ENCODE measurements around the gene CD48.
"Not testable (repeated sequence)": the region's sequence is repeated elsewhere in the genome, so short reads cannot be mapped to it uniquely, and the experiment has no call there.

The CD48 gene

DNA sequence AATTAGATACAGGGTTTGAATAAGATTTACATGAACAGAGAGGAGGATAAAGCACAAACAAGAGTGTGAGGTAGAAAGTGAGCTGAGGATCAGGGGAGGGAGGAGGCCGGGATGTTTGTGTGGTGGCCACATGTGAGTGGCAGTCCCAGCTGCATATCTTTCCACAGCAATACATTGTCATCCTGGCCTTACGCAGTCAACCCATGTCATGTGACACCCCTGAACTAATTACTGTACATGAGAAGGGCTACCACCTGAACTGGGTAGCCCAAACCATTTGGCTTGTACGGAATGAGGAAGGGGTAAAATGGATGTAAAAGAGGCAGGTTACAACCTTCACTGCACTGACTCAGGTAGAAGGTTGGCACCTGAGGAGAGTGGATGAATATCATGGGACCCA, 31.6 kb upstream of the CD48 start:
- peak overlapping the region in 7 of 21 experiments; percentile 13 to 88 (median 38) for H3K27ac ChIP-seq
- H3K4me3 ChIP-seq = no peak overlapping the region

GRCh38 chr1:160742428-160743127, 31.0 kb upstream of the CD48 start:
- Histone ChIP-seq H3K4me3 (no peak overlapping the region), H3K27ac (peak overlapping the region in 7 of 21 experiments; percentile 38 to 88 (median 43))

- peak overlapping the region in 1 of 7 experiments; percentile 4 for H3K4me3 ChIP-seq
- H3K27ac ChIP-seq = peak overlapping the region in 7 of 21 experiments; percentile 4 to 88 (median 43)
Observed at GRCh38 chr1:160741612-160742348, 30.2 kb upstream of the CD48 start.

DNA sequence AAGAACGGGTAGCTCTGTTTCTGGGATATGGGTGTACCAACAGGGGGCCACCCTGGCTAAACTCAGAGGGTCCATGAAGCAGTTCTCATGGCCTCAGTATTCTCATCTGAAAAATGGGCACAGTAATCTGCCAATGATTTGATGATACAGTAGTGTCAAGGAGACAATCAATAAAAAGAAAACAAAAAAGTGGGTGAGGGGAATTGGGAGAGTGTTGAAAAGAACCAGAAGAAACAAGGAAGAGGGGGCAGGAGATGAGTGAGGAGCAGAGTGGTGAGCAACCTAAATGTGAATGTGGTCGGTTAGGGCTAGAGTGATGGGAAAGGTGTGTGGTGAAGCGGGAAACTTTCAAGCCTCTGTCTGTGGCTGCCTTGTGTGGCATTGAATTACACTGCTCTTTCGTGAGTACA, 29.5 kb upstream of the CD48 start:
- H3K4me3 ChIP-seq = peak overlapping the region in 1 of 7 experiments; percentile 4
- peak overlapping the region in 6 of 21 experiments; percentile 13 to 88 (median 46) for H3K27ac ChIP-seq

DNA sequence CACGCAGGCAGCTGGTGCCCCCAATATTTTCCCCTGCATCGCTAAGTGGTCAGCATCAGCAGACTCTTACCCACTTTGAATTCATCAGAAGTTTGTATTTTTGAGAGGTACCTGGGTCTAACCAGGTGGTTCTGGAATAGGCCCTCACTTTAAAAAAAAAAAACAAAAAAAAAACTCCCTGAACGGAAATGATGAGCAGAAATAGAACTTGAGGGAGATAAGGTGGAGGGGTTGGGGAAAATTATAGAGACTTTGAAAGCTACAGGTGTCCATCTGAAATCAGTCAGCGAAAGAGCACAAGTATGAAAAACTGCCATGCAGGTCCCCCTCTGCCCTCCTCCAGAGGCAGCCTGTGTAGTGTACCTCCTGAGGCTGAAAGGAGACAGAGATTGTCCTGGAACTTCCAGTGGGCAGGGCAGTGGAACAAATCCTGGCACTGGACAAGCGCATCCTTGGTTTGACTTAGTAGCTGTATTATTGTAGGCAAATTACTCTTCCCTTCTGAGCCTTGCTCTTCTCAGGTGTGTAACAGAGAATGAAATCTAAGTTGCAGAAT, 28.6 kb upstream of the CD48 start:
- Histone ChIP-seq H3K4me3 (peak overlapping the region in 3 of 7 experiments; percentile 10 to 19 (median 17)), H3K27ac (peak overlapping the region in 7 of 21 experiments; percentile 43 to 88 (median 48))

GRCh38 chr1:160739098-160739511, 27.5 kb upstream of the CD48 start, which contains the start of gene SLAMF7:
TSS of gene SLAMF7 (plus strand) at chr1:160739247. CDS start at chr1:160739302, 55 bp downstream.
- Histone ChIP-seq H3K4me3 (peak within 1 kb of the TSS in 4 of 7 experiments; percentile 10 to 19 (median 15)), H3K27ac (peak within 1 kb of the TSS in 7 of 21 experiments; percentile 43 to 88 (median 48))

- Histone ChIP-seq H3K27ac (peak overlapping the region in 1 of 21 experiments; percentile 88), H3K4me3 (no peak overlapping the region)
Observed at GRCh38 chr1:160738271-160738670, 26.6 kb upstream of the CD48 start.

DNA sequence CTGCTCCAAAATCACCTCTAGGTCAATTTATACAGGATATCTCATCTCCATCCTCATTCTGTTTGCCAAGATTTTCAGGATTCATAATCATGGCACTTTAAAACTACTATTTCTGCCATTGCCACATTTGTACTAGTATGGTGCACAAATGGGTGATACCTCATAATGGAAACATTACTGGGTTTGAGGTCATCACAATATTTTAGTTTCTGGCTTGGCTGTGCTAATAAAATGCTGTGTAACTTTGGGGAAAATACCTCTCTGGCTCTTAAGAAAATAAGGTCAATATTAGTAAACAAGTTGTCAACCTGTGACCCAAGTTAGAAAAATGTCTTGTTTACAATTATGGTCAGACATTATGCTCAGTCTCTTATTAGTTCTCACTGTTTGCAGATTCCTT, 22.7 kb upstream of the CD48 start:
- H3K27ac ChIP-seq = no peak overlapping the region
- no peak overlapping the region for H3K4me3 ChIP-seq

DNA sequence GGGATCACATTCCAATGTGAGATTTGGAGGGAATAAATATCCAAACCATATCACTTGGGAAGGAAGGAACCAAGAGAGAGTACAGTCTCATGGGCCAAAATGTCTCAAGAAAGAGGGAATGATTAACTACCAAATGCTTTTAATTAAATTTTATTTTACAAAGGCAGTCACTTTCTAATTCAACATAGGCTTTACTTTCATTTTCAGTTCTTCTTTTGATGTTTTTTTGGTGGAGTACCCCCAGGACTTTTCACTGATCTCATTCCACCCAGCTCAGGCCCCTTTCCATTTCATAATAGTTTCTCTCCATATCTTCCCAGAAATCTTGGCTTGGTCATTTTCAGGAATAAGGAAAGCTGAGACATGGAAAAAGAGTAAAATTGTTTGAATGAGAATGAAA, 22.3 kb upstream of the CD48 start:
- Histone ChIP-seq H3K4me3 (no peak overlapping the region), H3K27ac (no peak overlapping the region)

DNA sequence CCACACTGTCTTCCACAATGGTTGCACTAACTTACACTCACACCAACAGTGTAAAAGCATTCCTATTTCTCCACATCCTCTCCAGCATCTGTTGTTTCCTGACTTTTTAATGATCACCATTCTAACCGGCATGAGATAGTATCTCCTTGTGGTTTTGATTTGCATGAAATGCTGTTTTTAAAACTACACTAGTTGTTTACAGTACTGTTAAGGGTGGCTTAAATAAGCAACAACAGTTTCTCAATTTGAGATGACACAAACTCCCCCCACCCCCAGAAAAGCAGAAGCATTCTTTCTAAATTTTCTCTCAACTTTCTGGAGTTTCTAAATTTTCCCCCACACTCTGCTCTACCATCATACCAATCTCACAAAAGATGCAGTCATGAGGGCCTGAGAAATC, 20.4 kb upstream of the CD48 start:
- H3K27ac ChIP-seq = no peak overlapping the region
- no peak overlapping the region for H3K4me3 ChIP-seq

DNA sequence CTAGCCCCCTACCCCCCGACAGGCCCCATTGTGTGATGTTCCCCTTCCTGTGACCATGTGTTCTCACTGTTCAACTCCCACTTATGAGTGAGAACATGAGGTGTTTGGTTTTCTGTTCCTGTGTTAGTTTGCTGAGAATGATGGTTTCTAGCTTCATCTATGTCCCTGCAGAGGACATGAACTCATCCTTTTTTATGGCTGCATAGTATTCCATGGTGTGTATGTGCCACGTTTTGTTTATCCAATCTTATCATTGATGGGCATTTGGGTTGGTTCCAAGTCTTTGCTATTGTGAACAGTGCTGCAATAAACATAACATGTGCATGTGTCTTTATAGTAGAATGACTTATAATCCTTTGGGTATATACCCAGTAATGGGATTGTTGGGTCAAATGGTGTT, 19.9 kb upstream of the CD48 start:
- H3K4me3 ChIP-seq, H3K27ac ChIP-seq: not testable (repeated sequence)

DNA sequence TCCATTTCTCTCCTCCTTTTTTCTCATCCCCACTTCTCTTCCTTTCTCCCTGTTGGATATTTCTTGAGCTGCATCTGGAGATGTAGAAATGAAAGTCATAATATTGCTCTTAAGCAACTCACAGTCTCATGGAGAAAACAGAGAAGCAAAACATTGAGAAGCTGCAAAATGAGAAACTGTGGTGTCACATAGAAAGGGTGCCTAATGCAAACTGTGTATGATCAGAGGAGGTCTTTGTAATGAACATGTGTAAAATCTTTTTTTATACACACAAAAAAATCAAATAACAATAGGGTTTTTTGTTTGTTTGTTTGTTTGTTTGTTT, 15.7 kb upstream of the CD48 start:
- Histone ChIP-seq H3K4me3 (no peak overlapping the region), H3K27ac (peak overlapping the region in 8 of 21 experiments; percentile 9 to 67 (median 41))

- peak overlapping the region in 11 of 21 experiments; percentile 9 to 67 (median 41) for H3K27ac ChIP-seq
- no peak overlapping the region for H3K4me3 ChIP-seq
Observed at GRCh38 chr1:160726498-160727315, 15.1 kb upstream of the CD48 start.

DNA sequence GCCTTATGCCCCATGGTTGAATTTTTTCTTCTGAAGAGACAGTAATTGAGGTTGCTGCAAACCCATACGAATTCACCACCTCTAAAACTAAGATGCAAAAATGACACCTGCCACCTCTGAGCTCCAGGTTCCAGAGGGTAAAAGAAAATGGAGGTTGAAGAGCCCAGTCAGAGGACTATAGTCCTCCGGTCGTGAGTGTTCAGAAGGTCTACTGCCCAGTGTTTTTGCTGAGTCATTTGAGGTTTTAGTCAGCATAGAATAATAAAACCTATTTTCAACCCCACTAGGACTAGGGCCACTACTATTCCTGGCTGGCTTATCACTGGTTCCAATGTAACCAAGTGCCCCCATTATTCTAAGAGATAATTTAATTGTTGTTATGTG, 14.5 kb upstream of the CD48 start:
- no peak overlapping the region for H3K4me3 ChIP-seq
- peak overlapping the region in 6 of 21 experiments; percentile 9 to 67 (median 28) for H3K27ac ChIP-seq

GRCh38 chr1:160724465-160725242, 13.0 kb upstream of the CD48 start:
- H3K4me3 ChIP-seq = peak overlapping the region in 1 of 7 experiments; percentile 9
- no peak overlapping the region for H3K27ac ChIP-seq

DNA sequence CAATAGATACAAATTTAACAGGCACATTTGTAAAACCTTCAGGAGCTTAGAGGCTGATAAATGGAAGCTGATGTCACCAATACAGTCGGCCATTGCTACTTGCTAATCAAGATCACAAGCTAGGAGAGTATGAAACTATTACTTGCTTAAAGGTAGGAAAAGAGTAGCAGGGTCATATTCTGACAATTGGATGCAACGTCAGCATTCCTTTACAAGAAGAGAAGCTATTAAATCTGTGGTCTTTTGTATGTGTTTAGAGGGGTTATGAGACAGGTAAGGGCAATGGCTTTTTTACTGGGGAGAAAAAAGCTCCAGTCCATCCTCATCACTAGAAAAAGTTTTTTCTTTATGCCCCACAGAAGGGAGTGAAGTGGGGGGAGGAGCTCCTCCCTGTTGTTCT, 11.7 kb upstream of the CD48 start:
- Histone ChIP-seq H3K27ac (no peak overlapping the region), H3K4me3 (no peak overlapping the region)

GRCh38 chr1:160722726-160723125, 11.1 kb upstream of the CD48 start:
- no peak overlapping the region for H3K27ac ChIP-seq
- no peak overlapping the region for H3K4me3 ChIP-seq

DNA sequence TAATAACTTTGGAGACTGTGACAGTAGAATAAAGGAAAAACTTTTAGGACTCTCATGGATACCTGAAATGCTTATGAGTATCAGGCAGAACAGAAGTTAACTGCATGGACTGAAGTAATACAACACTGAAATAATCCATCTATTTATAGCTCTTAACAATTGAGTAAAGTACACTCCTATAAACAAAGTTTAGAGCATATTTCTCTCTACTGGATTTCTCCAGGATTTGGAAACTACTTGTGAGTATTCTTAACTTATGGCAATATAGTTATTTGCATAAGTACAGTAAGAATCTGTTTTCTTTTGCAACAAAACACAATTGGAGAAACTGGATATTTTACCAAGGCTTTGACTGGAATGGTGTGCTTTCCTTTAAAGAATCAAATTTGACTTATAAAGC, 9.9 kb upstream of the CD48 start:
- no peak overlapping the region for H3K4me3 ChIP-seq
- H3K27ac ChIP-seq = no peak overlapping the region
